Fibroblast of lung (primary cell): ENCODE measurements around the gene SLC39A7. TPM values are rescaled to one million over a fixed set of nuclear protein-coding genes. Genes with fewer than 3 reads are reported as not detected.

Experiments
- DNase-seq, 2 donors: peaks; one replicate each; pipeline versions ENCODE4 v3.0.0 to v3.0.0-alpha.2; 2010; ENCODE audit warnings: low read depth in 2 of 2
- H2AFZ ChIP-seq: 2 replicates; pipeline ENCODE4 v1.5.1; 2012; ENCODE audit warnings: low read length, control low read depth, inconsistent platforms
- H3K27ac ChIP-seq: 2 replicates; pipeline ENCODE4 v1.5.1; 2011; ENCODE audit warnings: low read length, control low read depth; ENCODE audit not compliant: insufficient read depth
- H3K27me3 ChIP-seq: 2 replicates; pipeline ENCODE4 v1.5.1; 2011; ENCODE audit warnings: mild to moderate bottlenecking, low read length; ENCODE audit not compliant: control insufficient read depth, insufficient read depth
- H3K36me3 ChIP-seq: 2 replicates; pipeline ENCODE4 v1.5.1; 2011; ENCODE audit warnings: low read length; ENCODE audit not compliant: control insufficient read depth, insufficient read depth
- H3K4me1 ChIP-seq: 2 replicates; pipeline ENCODE4 v1.5.1; 2011; ENCODE audit warnings: low read length; ENCODE audit not compliant: control insufficient read depth, insufficient read depth; ENCODE audit errors: extremely low read depth
- H3K4me2 ChIP-seq: 2 replicates; pipeline ENCODE4 v1.5.1; 2011; ENCODE audit warnings: low read length, control low read depth; ENCODE audit not compliant: insufficient read depth; ENCODE audit errors: extremely low read depth
- H3K4me3 ChIP-seq, 4 experiments: fragments of 200-600 bp in 1 of 4; sonication (generic) in 1 of 4; replicated peaks in 1 of 4; 2 replicates each; pipeline ENCODE4 v1.5.1; 2011 to 2016; ENCODE audit warnings: low read length in 4 of 4, low read depth in 3 of 4, mild to moderate bottlenecking in 3 of 4, control low read depth in 2 of 4, inconsistent platforms in 1 of 4, mixed read lengths in 1 of 4; ENCODE audit not compliant: insufficient read depth in 1 of 4; ENCODE audit errors: control extremely low read depth in 1 of 4
- H3K79me2 ChIP-seq: 2 replicates; pipeline ENCODE4 v1.5.1; 2012; ENCODE audit warnings: mild to moderate bottlenecking, low read length, inconsistent platforms; ENCODE audit not compliant: control insufficient read depth, insufficient read depth
- H3K9ac ChIP-seq: 2 replicates; pipeline ENCODE4 v1.5.1; 2011; ENCODE audit warnings: mild to moderate bottlenecking, low read length, control low read depth; ENCODE audit not compliant: insufficient read depth
- H3K9me3 ChIP-seq: 2 replicates; pipeline ENCODE4 v1.5.1; 2012; ENCODE audit warnings: low read depth, low read length; ENCODE audit not compliant: control insufficient read depth, insufficient read depth
- H4K20me1 ChIP-seq: 2 replicates; pipeline ENCODE4 v1.5.1; 2011; ENCODE audit warnings: low read length; ENCODE audit not compliant: control insufficient read depth, insufficient read depth; ENCODE audit errors: extremely low read depth
- CTCF ChIP-seq, 2 donors: IDR thresholded peaks in 1 of 2; conservative IDR thresholded peaks in 1 of 2; 1 replicate in 1 of 2; 2 replicates in 1 of 2; pipeline ENCODE4 v1.5.1; 2011 to 2012; ENCODE audit warnings: low read length in 2 of 2, control low read depth in 1 of 2, inconsistent platforms in 1 of 2, low read depth in 1 of 2, mild to moderate bottlenecking in 1 of 2
- EZH2 ChIP-seq: IDR thresholded peaks from 2 replicates; pipeline ENCODE4 v1.5.1; 2012; ENCODE audit warnings: low read length, control low read depth, mild to moderate bottlenecking; ENCODE audit errors: missing control alignments
- polyA plus RNA-seq, 2 donors: library from polyadenylated mRNA; depleted of rRNA in 1 of 2; stranded (reverse) in 1 of 2; unstranded in 1 of 2; fragments of >200 nt; gene quantifications; 2 replicates each; pipeline ENCODE4 v1.2.1, GENCODE V29; 2011 to 2012; ENCODE audit warnings: missing spikeins in 1 of 2
- total RNA-seq: library from RNA; depleted of rRNA; stranded (reverse); fragments of >200 nt; gene quantifications from 2 replicates; pipeline ENCODE4 v1.2.1, GENCODE V29; 2014

The SLC39A7 gene
- total and polyA plus RNA-seq, 2 donors (not counting 1 experiment from before 2014, with no cell fraction given): 112 to 160 TPM

- no peak for DNase-seq
- Histone ChIP-seq H3K4me1 (no peaks in the 10 kb centered on the region), H3K79me2 (no peaks in the 10 kb centered on the region), H2AFZ (no peak overlapping the region), H3K36me3 (no peaks in the 10 kb centered on the region), H3K4me2 (no peak overlapping the region), H4K20me1 (no peaks in the 10 kb centered on the region), H3K27ac (no peak overlapping the region), H3K27me3 (no peaks in the 10 kb centered on the region), H3K9me3 (no peaks in the 10 kb centered on the region), H3K9ac (no peak overlapping the region), H3K4me3 (no peak overlapping the region)
- TF ChIP-seq EZH2 (no peak), CTCF (conservative IDR thresholded peaks at IDR 0.05 in 1 of 2, IDR thresholded peaks at IDR 0.05 in 1 of 2; ENCODE audit: low read depth in 1 of 2, low read length in 2 of 2) (no peak)
These were observed 27.0 kb upstream of the SLC39A7 start for GRCh38 chr6:33173535-33174180.

- Histone ChIP-seq H4K20me1 (no peaks in the 10 kb centered on the region), H3K4me1 (no peaks in the 10 kb centered on the region), H3K9ac (no peak overlapping the region), H3K79me2 (no peaks in the 10 kb centered on the region), H3K4me2 (no peak overlapping the region), H3K4me3 (no peak overlapping the region), H3K36me3 (no peaks in the 10 kb centered on the region), H2AFZ (no peak overlapping the region), H3K27ac (no peak overlapping the region), H3K9me3 (no peaks in the 10 kb centered on the region), H3K27me3 (no peaks in the 10 kb centered on the region)
- TF ChIP-seq CTCF (conservative IDR thresholded peaks at IDR 0.05 in 1 of 2, IDR thresholded peaks at IDR 0.05 in 1 of 2; ENCODE audit: low read depth in 1 of 2, low read length in 2 of 2) (no peak), EZH2 (no peak)
- no peak for DNase-seq
These were observed 25.9 kb upstream of the SLC39A7 start for GRCh38 chr6:33174784-33175183.

GRCh38 chr6:33175436-33176069 is 25.1 kb upstream of the SLC39A7 start:
- Histone ChIP-seq H3K4me2 (no peak overlapping the region), H2AFZ (no peak overlapping the region), H3K27me3 (no peaks in the 10 kb centered on the region), H3K4me3 (no peak overlapping the region), H3K79me2 (no peaks in the 10 kb centered on the region), H3K36me3 (no peaks in the 10 kb centered on the region), H3K4me1 (no peaks in the 10 kb centered on the region), H4K20me1 (no peaks in the 10 kb centered on the region), H3K9me3 (no peaks in the 10 kb centered on the region), H3K27ac (no peak overlapping the region), H3K9ac (no peak overlapping the region)
- no peak for TF ChIP-seq EZH2
- TF ChIP-seq CTCF (conservative IDR thresholded peaks at IDR 0.05 in 1 of 2, IDR thresholded peaks at IDR 0.05 in 1 of 2; ENCODE audit: low read depth in 1 of 2, low read length in 2 of 2): no peak
- DNase-seq: no peak
